ENCODE results near the gene C6orf141.
A peak's percentile ranks its signal among the peaks of the same experiment; 100 is the strongest.

Gene C6orf141

DNA sequence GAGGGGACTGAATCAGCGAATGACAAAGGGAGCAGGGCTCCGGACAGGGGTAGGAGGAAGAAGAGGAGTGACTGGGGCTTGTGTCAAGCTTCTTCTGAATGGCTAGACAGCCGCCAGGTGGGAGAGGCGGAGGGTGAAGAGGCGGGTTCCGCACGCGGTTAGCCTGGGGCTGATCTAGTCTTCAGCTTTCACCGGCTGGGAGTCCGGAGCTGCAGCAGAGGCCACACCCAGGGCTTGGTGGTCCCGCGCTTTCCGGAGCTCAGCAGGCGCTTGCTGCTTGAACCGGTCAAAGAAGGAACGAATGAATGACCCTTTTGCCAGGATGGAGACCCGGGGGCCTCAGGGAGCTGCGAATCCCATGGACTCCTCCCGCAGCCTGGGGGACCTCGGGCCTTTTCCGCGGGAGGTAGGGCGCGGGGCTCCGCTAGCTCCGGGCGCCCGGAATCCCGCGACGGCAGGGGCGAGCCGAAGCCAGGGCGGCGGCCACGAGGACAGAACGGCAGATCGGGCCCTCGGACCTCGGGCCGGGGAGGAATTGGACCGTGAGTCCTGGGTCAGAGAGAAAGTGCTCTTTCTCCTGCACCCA lies at the start of gene C6orf141:
Gene C6orf141, plus strand, starts transcription at position 177 of the 586 bp plus-strand sequence. Its CDS starts 125 bp downstream, at position 302.
- in situ Hi-C loops (cut with MboI; ENCODE audit: low pct_unique_long_range_greater_than_20kb, low sequenced_read_pairs, unreplicated experiment), result no loop called here
- TF ChIP-seq CTCF (IDR thresholded peaks at IDR 0.05; ENCODE audit: extremely low read depth, insufficient read depth, missing control alignments), result no peak
- DNase-seq (ENCODE audit: low spot score), result peak; percentile 61

GRCh38 chr6:49504666-49505065 lies 45.8 kb upstream of the C6orf141 start:
- DNase-seq (ENCODE audit: low spot score), result no peak
- in situ Hi-C loops (cut with MboI; ENCODE audit: low pct_unique_long_range_greater_than_20kb, low sequenced_read_pairs, unreplicated experiment), result no loop called here
- TF ChIP-seq CTCF (IDR thresholded peaks at IDR 0.05; ENCODE audit: extremely low read depth, insufficient read depth, missing control alignments), result no peak

GRCh38 chr6:49506569-49507111 lies 43.8 kb upstream of the C6orf141 start:
- TF ChIP-seq CTCF (IDR thresholded peaks at IDR 0.05; ENCODE audit: extremely low read depth, insufficient read depth, missing control alignments), result no peak
- in situ Hi-C loops (cut with MboI; ENCODE audit: low pct_unique_long_range_greater_than_20kb, low sequenced_read_pairs, unreplicated experiment), result no loop called here
- no peak for DNase-seq (ENCODE audit: low spot score)

DNA sequence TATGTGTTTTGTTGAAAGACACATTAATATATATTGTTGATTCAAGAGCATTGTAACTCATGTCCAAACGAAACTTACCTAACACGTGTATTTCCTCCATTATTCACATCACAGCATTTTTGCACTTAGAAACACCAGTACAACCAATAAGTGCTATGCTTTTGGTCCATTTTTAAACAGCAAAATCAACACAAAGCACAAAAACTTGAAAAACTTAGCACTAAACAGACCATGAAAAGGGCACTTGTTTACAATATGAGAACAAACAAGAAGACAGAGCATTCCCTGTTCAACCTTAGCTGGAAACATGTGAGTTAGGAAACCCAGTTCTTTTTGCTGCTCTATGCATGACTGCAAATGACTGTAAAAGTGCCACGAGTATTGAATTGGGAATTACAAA lies 41.1 kb upstream of the C6orf141 start:
- in situ Hi-C loops (cut with MboI; ENCODE audit: low pct_unique_long_range_greater_than_20kb, low sequenced_read_pairs, unreplicated experiment), result no loop called here
- no peak for TF ChIP-seq CTCF (IDR thresholded peaks at IDR 0.05; ENCODE audit: extremely low read depth, insufficient read depth, missing control alignments)

DNA sequence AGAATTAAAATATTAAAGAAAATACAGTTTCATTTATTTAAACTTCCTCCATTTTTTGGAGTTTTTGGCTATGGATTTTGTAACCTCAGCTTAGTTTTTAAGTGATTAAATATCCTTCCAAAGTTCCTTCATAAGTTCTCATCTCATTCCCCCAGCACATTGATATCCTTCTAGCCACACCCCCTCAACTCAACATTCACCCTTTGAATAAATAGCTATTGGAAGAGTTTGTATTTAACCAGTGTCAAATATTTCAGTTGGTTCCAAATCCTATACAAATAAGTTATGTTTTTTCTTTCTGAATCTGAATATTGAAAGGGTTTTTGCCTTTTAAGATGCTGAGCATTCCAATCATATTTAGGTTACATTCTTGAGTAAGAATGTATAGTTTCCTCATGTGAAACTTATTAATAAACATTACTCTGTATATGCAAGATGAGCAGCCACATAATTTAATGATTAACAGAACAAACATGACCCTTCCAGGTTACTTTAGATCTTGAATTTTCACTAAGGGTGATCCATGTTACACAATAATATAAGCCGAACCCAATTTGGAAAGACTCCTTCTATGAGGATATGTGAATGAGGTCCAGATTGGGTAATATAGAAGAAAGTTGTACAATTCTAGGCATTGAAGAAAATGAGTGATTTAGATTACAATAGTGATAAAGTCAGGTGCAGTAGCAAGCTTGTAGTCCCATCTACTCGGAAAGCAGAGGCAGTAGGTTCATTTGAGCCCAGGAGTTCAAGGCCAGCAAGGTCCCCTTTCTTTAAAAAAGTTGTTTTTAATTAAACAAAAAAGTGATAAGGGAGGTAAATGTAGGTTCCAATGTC lies 37.1 kb upstream of the C6orf141 start:
- in situ Hi-C loops (cut with MboI; ENCODE audit: low pct_unique_long_range_greater_than_20kb, low sequenced_read_pairs, unreplicated experiment), result no loop called here
- no peak for DNase-seq (ENCODE audit: low spot score)
- no peak for TF ChIP-seq CTCF (IDR thresholded peaks at IDR 0.05; ENCODE audit: extremely low read depth, insufficient read depth, missing control alignments)

More for the DNA sequence above, 41.1 kb upstream of the C6orf141 start:
- DNase-seq (ENCODE audit: low spot score), result no peak

DNA sequence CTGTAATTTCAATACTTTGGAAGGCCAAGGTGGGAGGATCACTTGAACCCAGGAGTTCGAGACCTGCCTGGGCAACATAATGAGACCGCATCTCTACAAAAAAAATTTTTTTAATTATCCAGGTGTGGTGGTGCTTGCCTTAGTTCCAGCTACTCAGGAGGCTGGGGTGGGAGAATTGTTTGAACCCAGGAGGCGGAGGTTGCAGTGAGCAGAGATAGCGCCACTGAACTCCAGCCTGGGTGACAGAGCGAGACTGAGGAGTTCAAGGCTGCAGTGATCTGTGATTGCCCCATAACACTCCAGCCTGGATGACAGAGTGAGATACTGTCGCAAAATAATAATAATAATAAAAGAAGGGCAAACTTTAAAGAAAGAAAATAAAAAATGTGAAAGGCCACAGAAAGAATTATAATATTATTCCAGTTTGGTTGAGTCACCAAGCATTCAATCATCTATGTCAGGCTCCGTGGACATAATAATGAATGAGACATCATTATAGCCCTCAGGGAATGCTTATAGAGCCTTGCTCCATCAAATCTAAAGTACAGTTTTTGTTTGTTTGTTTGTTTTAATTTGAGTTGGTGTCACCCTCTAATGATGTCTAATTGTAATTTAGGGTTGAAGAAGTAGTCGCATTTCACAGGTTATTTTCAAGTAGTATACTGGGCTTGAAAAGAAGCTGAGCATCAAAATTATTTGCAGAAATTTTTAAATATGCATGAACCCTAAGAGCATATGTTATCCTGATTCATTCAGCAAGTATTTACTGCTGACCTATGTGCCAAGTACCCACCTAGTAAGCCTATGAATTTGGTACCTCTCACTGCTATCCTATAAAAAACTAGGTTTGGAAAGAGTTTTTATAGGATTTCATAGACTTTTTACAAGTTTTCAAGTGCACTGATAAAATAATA lies 35.6 kb upstream of the C6orf141 start:
- no peak for TF ChIP-seq CTCF (IDR thresholded peaks at IDR 0.05; ENCODE audit: extremely low read depth, insufficient read depth, missing control alignments)
- no peak for DNase-seq (ENCODE audit: low spot score)
- in situ Hi-C loops (cut with MboI; ENCODE audit: low pct_unique_long_range_greater_than_20kb, low sequenced_read_pairs, unreplicated experiment), result no loop called here

Data from GM13977 (cell line).